Stimulated activated CD4-positive, alpha-beta T cell treated with anti-CD3 and anti-CD28 coated beads, Interleukin-12 subunit alpha, Interleukin-12 subunit beta, amount 100 ng/mL, for 4 hours (primary cell): Measurements from ENCODE around the gene TMEM61.
"Not testable (repeated sequence)": the region's sequence is repeated elsewhere in the genome, so short reads cannot be mapped to it uniquely, and the experiment has no call there.

Experiments
- DNase-seq: peaks from one replicate; pipeline ENCODE4 v3.0.0-alpha.2; 2020

TMEM61 gene

DNA sequence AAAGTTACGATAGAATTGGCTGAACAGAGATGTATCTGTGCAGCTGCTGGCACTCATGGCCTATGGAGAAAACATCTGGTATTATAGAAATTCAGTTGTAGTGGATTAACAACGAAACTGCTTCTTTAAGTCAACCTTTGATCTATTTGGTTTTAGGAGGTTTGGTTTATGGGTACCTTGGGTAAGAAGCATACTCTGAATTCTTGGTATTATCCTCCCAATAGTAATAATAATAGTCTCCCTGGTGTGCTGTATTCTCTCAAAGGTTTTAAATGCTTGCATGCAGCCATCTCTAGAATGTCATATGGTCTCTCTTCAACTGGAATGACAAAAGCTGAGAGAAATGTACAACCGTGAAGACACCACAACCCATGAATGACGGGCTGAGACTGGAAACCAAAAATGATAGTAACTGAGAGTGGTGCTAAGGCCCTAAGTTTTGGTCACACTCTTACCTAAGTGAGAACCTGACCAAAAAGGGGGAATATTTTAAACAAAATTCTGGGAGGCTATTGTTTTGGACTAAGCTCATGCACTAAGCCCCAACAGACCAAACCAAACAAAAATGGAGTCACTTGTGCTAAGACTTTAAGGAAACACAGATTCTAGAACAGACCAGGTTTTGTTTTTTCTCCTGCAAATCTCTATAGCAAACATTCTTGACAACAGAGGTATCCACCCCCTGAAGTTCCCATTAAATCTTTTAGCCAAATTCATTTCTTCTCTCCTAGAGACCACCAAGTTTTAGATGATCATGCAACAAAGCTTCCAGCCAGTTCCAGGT, 17.6 kb upstream of the TMEM61 start:
- no peak for DNase-seq

DNA sequence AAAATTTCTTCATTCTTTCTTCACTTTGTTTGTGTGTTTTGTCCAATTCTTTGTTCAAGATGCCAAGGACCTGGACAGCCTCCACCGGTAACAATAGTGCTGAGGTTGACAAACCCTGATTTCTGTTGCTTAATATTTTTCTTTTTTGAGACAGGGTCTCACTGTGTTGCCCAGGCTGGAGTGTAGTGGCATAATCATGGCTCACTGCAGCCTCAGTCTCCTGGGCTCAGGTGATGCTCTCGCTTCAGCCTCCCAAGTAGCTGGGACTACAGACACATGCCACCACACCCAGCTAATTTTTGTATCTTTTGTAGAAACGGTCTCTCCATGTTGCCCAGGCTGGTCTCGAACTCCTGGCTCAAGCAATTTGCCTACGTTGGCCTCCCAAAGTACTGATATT, 16.6 kb upstream of the TMEM61 start:
- DNase-seq: not testable (repeated sequence)

DNA sequence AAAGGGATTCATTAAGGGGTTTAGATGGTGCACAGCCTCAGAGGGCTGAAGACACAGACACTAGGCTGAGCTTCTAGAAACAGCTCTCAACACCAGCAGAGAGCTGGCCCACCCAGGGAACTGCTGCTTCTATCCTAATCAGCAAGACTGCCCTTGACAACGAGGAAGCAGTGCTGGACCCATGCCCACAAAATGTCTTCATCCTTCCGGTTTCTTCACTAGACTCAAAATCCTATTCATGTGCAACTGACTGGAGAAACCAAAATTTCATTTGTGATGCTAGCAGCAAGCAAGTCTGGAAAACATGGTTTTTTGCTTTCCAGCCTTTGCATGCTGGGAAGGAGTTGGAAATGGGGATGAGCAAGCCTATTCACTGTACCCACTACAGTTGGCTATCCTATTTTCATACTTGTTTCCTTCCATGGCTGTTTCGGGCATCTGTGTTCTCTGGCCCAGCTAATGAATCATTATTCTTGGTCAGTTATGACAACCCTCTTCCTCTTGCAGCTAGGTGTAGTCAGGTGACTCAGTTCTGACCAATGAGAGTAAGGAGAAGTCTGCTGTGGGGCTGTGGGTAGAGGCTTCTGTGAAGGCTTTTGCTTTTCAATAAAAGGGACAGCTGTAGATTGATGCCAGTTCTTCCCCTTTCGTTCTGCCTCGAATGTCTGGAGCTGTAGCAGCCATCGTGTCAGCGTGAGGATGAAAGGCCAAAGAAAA, 14.6 kb upstream of the TMEM61 start:
- no peak for DNase-seq

DNA sequence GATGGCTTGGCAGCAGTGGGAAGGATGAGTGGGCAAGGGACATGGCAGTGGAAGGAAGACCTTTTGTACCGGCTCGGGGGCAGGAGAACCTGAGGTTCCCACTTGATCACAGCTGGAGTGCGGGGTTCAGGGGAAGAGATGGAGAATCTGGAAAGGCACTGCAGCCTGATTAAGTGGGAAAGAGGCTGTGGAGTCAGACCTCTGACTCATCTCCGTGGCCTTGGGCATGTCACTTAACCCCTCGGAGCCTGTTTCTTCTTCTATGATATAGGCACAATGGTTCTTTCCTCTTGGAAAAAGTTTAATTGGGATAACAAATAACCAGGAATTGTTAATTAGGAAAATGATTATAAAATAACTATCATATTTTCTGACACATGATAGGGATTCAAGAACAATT, 13.1 kb upstream of the TMEM61 start:
- no peak for DNase-seq

DNA sequence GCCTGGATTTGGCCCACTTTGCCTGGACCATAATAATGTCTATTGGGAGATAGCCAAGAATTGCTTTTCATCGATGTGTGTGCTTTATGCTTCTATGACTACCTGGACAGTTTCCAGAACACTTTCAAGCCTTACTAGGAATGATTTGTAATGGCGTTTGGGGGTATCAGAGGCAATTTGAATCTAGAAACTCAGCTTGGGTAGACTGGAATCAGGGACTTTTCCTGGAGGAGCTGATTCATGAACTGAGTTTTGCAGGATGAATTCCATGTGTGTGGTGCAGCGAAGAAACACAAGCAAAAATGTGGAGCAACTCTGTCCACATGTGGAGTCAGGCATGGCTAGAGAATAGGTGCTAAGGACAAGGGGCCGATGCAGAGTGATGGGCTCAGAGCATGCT, 11.9 kb upstream of the TMEM61 start:
- no peak for DNase-seq

DNA sequence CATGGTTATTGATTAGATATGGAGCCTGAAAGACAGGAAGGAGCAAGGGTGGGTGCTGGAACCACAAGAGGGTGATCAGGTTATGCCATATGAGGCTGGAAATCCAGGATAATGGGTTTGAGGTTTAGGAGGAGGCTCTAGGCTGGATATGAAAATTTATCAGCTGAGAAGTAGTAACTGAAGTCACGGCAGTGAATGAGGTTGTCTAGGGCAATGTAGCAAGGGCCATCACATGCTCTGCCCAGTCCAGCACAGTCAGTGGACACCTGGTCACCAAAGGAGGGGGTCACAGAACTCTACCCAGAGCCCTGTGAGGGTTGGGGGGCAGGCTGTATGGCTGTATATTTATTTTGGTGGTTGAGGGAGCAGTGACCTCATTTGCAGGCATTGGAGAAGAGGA, 10.5 kb upstream of the TMEM61 start:
- no peak for DNase-seq

DNA sequence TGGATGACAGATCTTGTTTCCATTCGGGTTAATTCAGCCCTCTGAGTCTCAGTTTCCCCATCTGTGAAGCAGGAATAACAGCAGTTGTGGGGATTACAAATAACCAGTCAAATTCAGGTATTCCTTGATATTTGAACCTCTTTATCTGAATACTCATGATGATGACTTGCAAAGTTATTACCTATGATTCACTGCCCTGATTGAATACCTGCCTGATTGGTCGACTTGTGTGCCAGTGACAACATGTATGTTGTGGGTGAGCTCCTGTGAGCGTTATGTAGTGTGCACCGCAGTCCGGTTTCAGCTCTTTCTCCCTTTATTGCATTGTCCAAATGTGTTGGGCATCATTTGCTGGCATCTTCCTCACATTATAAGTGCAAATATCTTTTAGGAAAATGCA, 9.5 kb upstream of the TMEM61 start:
- DNase-seq: no peak

DNA sequence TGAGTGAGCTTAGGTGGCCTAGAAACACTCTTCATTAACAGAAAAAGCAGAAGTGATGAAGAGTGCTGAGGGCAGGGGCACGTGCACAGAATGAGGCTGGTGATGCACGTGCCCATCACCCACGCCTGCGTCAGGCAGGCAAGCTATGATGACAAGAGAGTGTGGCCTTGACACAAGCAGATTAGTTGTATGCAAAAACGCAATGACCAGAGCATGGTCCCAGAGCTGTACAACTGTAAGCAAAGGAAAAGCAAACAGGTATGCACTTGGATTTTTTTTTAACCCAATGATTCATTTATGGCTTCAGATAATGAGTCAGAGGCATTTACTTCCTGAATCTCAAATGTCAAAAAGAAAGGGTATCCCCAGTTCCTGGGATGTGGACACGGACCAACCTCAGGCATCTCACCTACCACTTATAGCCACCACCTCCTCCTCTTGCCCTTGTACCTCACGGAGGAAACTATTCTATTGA, 9.1 kb upstream of the TMEM61 start:
- DNase-seq: no peak

DNA sequence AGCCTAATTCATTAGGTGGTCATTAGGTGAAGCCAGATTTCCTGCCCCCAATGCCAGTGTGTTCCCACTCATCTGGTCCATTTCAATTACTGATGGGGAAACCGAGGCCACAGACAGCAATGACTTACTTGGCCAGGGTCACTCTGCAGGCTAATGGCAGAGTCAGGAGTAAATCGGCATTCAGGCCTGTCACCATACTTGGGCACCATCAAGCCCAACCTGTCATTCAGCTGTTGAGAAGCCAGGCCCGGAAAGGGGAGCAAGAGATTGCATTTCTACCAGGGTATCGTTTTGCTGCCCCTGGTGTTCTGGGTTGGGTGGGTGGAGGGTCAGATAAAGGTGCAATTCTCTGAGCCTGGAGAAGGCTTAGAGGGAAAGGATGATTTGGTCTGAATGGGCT, 8.0 kb upstream of the TMEM61 start:
- no peak for DNase-seq

DNA sequence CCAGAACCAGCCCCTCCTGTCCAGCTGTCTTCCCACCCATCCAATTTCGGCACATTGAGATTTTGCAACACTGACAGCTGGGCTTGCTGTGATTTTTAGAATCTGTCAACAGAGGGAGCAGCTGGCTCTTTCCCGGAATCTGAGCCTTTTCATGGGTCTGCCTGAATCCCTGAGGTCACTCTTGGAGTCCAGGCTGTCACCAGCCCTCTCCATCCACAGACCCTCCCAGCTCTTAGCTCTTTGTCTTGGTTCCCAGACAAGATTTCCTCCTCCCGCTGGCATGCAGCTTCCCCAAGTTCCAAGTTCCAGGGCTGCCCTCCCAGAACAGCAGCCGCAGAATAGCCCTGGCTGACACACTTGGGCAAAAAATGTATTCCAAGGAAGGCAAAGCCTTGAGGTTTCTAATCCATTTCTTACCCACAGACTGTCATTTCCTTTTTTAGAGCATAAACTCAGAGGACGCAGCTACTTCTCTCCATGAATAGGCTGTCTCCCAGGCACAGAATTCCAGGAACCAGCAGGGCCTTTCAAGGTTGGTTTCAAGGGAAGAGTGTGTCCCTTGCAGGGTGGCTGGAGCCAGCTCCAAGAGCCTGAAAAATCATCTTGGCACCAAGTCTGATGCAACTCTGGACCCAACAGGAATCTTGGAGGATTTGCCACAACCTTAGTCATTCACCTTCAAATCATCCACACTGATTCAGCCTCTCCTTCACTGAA, 7.1 kb upstream of the TMEM61 start:
- no peak for DNase-seq

DNA sequence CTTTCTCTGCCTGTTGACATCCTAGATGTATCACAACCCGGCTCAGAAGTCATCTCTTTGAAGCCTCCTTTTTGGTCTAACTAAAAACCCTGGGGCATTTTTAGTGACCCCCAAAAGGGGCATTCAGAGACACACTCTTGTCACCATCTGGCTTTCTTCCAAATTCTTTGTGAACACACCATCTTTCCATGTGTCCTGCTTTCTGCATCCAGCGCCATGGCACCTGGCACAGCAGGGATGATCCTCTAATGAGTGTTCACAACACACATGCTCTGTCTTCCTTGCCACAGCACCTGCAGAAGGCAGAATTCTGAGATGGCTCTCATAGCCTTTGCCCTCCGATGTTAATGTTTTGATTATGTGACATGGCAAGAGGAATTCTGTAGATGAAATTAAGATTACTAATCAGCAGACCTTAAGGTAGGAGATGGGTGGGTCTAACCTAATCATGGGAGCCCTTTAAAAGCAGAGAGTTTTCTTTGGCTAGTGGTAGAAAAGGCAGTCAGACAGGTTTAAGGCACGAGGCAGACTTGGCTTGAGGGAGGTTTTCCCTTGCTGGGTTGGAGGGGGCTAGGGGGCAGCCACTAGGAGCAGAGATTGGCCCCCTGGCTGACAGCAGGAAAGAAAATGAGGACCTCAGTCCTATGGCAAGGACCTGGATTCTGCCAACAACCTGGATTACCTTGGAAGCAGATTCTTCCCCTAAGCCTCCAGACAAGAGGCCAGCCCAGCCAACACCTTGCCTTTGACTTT, 4.9 kb upstream of the TMEM61 start:
- DNase-seq: no peak

DNA sequence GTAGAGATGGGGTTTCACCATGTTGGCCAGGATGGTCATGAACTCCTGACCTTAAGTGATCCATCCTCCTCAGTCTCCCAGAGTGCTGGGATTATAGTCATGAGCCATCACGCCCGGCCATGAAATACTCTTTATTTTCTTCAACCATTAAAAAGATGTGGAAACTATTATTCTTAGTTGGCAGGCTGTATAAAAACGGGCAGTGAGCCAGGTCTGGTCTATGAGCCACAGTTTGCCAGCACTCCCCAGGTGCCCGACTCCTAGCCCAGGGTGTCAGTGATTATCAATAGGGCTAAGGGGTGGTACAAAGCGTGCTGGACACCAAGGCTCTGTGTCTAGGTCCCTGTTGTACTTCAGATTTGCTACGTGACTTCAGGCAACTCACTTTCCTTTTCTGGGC, 3.7 kb upstream of the TMEM61 start:
- DNase-seq: no peak

DNA sequence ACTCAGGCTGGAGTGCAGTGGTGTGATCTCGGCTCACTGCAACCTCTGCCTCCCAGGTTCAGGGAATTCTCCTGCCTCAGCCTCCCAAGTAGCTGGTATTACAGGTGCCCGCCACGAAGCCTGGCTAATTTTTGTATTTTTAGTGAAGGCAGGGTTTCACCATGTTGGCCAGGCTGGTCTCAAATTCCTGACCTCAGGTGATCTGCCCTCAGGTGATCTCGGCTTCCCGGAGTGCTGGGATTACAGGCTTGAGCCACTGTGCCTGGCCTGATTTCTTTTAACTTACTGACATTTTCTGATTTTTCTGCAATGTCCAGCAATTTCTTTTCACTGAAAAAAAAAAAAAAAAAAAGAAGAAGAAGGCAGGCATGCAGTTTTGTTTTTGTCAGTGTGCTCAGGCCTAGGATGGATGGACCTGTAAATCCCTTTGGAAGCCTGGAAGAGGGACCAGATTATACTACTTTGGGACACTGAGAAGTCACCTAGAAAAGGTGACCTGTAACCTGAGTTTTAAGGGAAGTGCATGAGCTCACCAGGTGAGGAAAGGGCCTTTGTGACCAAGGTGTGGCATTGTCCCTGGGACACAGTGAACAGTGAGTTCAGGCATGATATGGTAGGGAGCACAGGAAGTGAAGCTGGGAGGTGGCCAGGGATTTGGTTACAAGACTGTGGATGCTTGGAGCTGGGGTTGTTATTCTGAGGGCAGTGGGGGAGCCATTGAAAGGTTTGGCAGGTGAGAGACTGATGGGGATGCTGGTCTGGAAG, 2.7 kb upstream of the TMEM61 start:
- no peak for DNase-seq

DNA sequence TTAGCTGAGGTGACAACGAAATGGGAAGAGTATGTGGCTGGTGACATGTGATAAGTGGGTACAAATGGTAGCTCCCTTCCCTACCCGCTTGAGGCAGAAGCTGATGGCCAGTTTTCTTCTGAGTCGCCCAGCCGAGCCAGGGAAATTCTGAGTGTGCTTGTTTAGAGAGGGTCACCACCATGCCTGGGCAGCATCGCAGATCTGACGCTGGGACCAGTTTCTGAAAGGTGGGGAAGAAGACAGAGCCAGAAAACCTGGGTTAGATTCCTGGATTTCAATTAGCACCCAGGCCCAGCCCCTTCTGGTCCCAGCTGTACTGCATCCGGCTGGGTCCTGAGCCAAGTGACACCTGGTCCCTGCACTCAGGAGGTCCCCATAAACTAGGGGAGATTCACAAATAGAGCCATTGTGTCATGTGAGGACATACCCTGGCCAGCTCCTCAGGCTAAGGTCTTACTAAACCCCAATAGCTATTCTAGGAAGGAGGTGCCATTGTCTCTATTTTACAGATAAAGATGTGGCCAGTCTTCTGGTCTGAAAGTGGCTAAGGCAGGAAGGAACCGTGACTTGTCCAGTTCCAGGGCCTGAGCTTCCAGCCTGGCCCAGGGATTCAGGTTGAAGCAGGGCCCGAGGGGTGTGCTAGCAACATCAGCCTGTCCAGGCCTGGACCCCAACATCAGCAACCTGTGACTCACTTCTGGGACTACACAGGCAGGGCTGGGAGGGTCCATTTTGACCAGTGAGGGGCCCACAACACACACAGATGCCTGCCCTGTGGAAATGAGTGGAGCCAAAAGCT, 1.7 kb upstream of the TMEM61 start:
- no peak for DNase-seq

DNA sequence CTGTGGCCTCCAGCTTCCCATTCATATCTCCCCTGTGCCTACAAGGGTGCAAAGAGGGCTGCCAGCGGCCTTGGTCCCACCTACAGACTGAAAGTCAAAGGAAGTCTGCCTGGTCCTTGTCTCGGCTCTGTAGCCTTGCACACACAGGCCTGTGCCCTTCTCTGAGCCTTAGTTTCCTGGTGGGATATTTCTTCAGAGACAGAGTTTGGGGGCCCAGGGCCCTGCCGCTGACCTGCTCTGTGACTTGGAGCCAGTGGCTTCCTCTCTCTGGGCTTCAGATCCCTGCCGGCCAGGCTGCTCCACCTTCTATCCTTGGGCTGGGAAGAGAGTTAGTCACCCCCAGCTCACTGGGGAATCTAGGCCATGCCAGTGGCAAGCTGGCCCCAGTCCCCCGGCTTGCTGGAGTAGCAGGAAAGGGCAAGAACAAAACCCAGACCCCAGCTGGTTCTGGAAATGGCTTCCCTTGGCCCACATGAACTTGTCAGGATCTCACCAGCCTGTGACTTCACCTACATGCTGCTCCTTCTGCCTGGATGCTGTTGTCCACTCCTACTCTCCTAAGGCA, 1.0 kb upstream of the TMEM61 start:
- DNase-seq: no peak

DNA sequence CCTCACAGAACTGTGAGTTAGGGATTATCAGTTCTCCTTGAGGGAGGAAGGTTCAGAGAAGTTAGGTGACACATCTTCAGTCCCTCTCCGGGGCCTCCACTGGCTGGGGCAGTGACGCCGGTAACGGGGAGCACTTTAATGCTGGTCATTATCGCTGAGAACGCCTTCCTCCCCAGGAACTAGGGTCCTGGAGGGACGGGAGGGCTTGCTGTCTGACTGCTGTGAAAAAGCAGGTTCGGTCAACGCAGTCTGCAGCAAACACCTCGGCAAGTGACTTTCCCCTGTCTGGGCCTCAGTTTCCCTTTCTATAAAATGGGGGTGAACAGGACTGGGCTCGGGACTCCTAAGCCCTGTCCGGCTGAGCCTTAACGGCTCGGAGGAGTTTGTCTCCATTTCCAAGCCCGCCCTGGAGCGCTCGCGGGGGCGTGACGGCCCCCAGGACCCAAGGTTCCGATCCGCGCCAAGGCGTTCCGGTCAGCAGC, 341 bp upstream of the TMEM61 start:
- no peak for DNase-seq

DNA sequence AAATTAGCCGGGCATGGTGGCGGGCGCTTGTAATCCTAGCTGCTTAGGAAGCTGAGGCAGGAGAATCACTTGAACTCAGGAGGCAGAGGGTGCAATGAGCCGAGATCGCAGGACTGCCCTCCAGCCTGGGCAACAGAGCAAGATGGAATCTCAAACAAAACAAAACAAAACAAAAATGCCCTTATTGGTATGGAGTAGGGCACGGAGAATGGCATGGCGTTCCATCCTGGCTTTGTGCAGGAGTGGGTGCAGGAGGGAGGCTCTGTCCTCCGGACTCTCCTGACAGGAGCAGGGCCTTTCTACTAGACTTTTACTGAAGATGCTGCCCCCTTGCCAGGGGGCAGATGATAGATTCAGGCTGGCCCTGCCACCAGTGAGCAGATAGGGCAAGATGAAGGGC, 1.0 kb downstream of the TMEM61 start:
- DNase-seq: no peak

DNA sequence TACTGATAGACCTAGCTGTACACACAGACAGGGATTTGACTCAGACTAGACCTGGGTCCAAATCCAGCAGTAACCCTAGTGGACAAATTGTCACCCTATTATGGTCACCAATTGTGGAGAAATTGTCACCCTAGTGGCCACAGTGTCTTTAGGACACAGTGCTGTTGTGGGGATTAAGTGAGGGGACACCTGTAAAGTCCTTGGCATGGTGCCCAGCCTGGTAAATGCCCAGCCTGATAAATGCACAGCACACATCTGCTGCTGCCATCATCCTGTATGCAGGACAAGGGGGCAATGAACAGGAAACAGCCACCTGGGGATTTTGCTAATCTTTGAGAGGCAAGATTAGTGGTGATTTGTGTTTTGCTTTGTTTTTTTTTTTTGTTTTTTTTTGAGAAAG, 2.3 kb downstream of the TMEM61 start:
- no peak for DNase-seq

DNA sequence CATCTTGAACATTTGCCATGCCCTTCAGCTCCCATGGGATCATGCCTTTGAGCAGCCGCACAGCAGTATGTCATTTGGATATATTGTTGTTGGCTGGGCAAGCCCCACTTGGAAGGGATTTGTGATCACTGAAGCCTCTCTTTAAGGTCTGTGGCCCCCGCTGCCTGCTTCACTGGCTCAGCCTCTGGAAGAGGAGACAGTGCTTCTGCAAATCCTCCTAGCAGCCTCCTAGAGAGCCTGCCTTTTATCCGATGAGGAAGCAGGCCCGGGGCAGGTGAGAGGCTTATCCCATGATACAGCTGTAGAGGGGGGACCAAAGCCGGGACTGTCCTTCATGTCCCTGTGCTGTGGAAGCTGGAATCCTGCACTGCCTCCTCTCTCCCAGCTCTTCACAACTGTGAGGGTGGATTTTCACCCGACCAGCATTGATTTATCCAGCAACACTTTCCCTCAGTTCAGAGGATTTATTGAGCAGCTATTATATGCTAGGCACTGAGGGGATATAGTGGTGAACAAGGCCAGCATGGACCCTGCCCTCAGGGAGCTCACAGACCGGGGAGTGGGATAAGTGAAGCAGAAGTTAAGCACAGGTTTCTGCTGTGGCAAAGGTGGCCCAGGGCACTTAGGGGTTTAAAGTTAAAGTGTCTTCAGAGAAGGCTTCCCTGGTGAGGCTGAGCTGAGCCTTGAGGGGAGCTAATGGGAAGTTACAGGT, 3.9 kb downstream of the TMEM61 start:
- DNase-seq: no peak

DNA sequence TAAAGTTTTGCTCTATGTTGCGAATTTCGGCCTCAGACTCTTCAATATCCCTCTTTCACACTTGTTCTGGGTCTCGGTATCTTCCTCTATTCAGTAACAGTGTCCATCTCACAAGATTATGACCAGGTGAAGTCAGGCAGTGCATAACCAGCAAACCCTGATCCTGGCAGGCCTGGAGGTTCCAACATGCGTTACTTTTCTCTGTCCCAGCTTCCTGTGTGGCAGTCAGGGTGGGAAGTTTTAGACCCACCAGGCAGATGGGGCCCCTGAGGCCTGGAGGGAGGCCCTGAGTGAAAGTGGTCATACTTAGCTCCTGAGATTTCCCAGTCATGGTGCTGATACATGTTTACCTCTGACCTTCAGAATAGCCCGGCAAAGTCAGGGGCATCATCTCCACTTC, 5.1 kb downstream of the TMEM61 start:
- DNase-seq: no peak
